GM23248 (cell line): ENCODE results near the gene HECTD2. TPM values are rescaled to one million over a fixed set of nuclear protein-coding genes. Genes with fewer than 3 reads are reported as not detected.
"Not testable (repeated sequence)": the region's sequence is repeated elsewhere in the genome, so short reads cannot be mapped to it uniquely, and the experiment has no call there.

Source experiments
- DNase-seq: peaks from one replicate; pipeline ENCODE4 v3.0.0-alpha.2; 2015
- H2AFZ ChIP-seq: fragments of 200-600 bp; sonication (generic); 2 replicates; pipeline ENCODE4 v1.6.1; 2016; ENCODE audit warnings: antibody characterized with exemption
- H3F3A ChIP-seq: fragments of 200-600 bp; sonication (generic); 2 replicates; pipeline ENCODE4 v1.6.1; 2016; ENCODE audit warnings: mild to moderate bottlenecking, antibody characterized with exemption, mixed run types; ENCODE audit not compliant: insufficient read depth
- H3K27ac ChIP-seq: fragments of 200-600 bp; sonication (generic); 2 replicates; pipeline ENCODE4 v1.5.1; 2016; ENCODE audit warnings: mild to moderate bottlenecking
- H3K27me3 ChIP-seq: fragments of 200-600 bp; sonication (generic); replicated peaks from 2 replicates; pipeline ENCODE4 v1.6.1; 2016; ENCODE audit warnings: mild to moderate bottlenecking; ENCODE audit not compliant: insufficient read depth
- H3K36me3 ChIP-seq: fragments of 200-600 bp; sonication (generic); 2 replicates; pipeline ENCODE4 v1.6.1; 2016; ENCODE audit warnings: low read depth, mild to moderate bottlenecking
- H3K4me1 ChIP-seq: fragments of 200-600 bp; sonication (generic); 2 replicates; pipeline ENCODE4 v1.6.1; 2016; ENCODE audit warnings: mild to moderate bottlenecking; ENCODE audit not compliant: insufficient read depth
- H3K4me2 ChIP-seq: fragments of 200-600 bp; sonication (generic); one replicate; pipeline ENCODE4 v1.6.1; 2016; ENCODE audit warnings: mild to moderate bottlenecking; ENCODE audit not compliant: unreplicated experiment
- H3K4me3 ChIP-seq: fragments of 200-600 bp; sonication (generic); 2 replicates; pipeline ENCODE4 v1.5.1; 2016; ENCODE audit warnings: mild to moderate bottlenecking
- H3K79me2 ChIP-seq: fragments of 200-600 bp; sonication (generic); 2 replicates; pipeline ENCODE4 v1.6.1; 2016; ENCODE audit warnings: mild to moderate bottlenecking; ENCODE audit not compliant: insufficient read depth
- H3K9ac ChIP-seq: fragments of 200-600 bp; sonication (generic); 2 replicates; pipeline ENCODE4 v1.6.1; 2016; ENCODE audit warnings: mild to moderate bottlenecking
- H3K9me2 ChIP-seq: fragments of 200-600 bp; sonication (generic); 2 replicates; pipeline ENCODE4 v1.6.1; 2016; ENCODE audit warnings: mixed run types, mild to moderate bottlenecking, moderate library complexity; ENCODE audit not compliant: insufficient read depth
- H3K9me3 ChIP-seq: fragments of 200-600 bp; sonication (generic); one replicate; pipeline ENCODE4 v1.6.1; 2017; ENCODE audit warnings: low read depth
- H4K20me1 ChIP-seq: fragments of 200-600 bp; sonication (generic); 2 replicates; pipeline ENCODE4 v1.6.0; 2016; ENCODE audit not compliant: insufficient read depth
- EZH2 ChIP-seq: fragments of 200-600 bp; sonication (generic); IDR thresholded peaks from 2 replicates; pipeline ENCODE4 v1.6.1; 2018; ENCODE audit warnings: antibody characterized with exemption, mild to moderate bottlenecking; ENCODE audit not compliant: insufficient read depth, poor library complexity, severe bottlenecking
- EZH2phosphoT487 ChIP-seq: fragments of 200-600 bp; sonication (generic); IDR thresholded peaks from 2 replicates; pipeline ENCODE4 v1.6.1; 2018; ENCODE audit warnings: antibody characterized with exemption, moderate library complexity, mild to moderate bottlenecking, low read depth; ENCODE audit not compliant: insufficient read depth
- WGBS, 2 experiments: methylation state at CpG; one replicate each; pipeline ENCODE4 v1.1.6; 2015 to 2017; ENCODE audit warnings: low lambda C conversion rate in 2 of 2, low coverage in 1 of 2; ENCODE audit errors: missing lambda C conversion rate in 2 of 2; 5-methylcytosine and 5-hydroxymethylcytosine counted together
- in situ Hi-C: fragments of 300-500 bp; cut with MboI; formaldehyde crosslinking; loops from 2 replicates; pipeline ENCODE4 v1.15.0; 2020
- polyA plus RNA-seq: library from polyadenylated mRNA; unstranded; fragments of >200 nt; fragmentation: Nextera tagmentation; extraction: Ambion mirVana; gene quantifications from 2 replicates; pipeline ENCODE4 v1.2.1, GENCODE V29; 2016
- total RNA-seq: library from RNA; depleted of rRNA; stranded (reverse); fragments of >200 nt; shearing (Covaris generic); gene quantifications from 2 replicates; pipeline ENCODE4 v1.2.3, GENCODE V29; 2014

HECTD2 gene
- total and polyA plus RNA-seq, 2 experiments from 2014 or later = 9.5 to 14.8 TPM

DNA sequence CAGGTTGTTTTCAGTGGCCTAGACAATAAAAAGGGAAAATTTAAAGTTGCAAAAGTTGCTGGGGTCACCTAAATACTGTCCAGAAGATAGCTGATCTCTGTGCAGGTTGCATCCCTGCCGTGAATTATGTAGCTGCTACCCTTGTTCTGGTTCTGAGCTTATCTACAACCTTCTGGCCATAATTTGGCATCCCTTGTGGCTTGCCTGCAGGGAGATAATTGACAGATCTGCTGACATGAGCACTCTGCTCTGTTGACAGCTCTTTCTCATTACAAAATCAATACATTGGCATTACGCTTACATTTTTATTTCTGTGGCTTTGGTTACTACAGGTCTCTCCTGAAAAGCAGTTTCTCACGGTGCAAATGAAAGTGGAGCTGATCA, 29.3 kb upstream of the HECTD2 start:
- H3K9me2 ChIP-seq = no peaks in the 10 kb centered on the region
- H3K9me3 ChIP-seq = no peaks in the 10 kb centered on the region
- peak overlapping the region; percentile 21; the same call in 1 of the 2 replicates for H2AFZ ChIP-seq
- peaks cover 15% of the 10 kb centered on the region for H3K4me1 ChIP-seq
- no peaks in the 10 kb centered on the region for H3F3A ChIP-seq
- no peaks in the 10 kb centered on the region for H3K27me3 ChIP-seq
- DNase-seq = no peak
- no peak for TF ChIP-seq EZH2phosphoT487
- no peak for TF ChIP-seq EZH2
- H3K9ac ChIP-seq = no peak overlapping the region
- no peaks in the 10 kb centered on the region for H3K79me2 ChIP-seq
- H3K27ac ChIP-seq = no peak overlapping the region
- in situ Hi-C loops = no loop called here
- H3K36me3 ChIP-seq = no peaks in the 10 kb centered on the region
- WGBS, 2 experiments = 67 to 69% methylated on average over 3 of the region's 3 CpGs
- no peaks in the 10 kb centered on the region for H4K20me1 ChIP-seq
- H3K4me3 ChIP-seq = no peak overlapping the region
- H3K4me2 ChIP-seq = no peak overlapping the region

DNA sequence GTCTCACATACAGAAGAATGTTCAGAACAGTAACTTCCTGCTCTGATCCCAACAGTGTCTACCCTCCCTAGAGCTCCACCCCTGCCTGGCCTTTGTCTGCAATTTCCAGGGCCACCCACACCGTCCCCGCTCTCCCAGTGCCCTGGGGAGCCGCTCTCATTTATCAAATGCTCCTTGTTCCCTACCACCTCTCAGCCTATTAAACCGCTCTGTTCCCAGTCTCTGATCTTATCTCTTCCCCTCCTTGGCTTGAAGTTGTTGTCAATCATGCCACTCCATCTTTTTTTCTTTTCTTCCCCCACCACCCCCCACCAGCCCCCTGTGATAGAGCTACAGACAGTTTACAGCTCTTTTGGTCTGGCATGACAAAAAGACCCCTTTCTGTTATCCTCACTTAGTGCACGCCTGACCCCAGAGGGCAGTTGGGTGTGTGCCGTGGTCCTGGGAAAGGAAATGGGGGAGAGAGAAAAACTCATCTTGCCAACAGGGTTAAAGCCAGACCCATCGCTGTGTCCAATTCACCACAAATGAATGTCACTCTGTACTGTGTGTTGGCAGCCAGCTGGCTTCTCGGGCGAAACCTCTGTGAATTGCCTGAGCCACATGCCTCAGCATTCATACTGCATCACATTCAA, 28.8 kb upstream of the HECTD2 start:
- Histone ChIP-seq H2AFZ (peak overlapping the region; percentile 21; the same call in 1 of the 2 replicates), H3K27ac (no peak overlapping the region)

GRCh38 chr10:91385306-91386085, 24.6 kb upstream of the HECTD2 start:
- DNase-seq = no peak
- Histone ChIP-seq H3F3A (no peaks in the 10 kb centered on the region), H3K9me3 (no peaks in the 10 kb centered on the region), H3K4me1 (peaks cover 12% of the 10 kb centered on the region), H2AFZ (no peak overlapping the region), H3K27me3 (no peaks in the 10 kb centered on the region; the same call in 1 of the 2 replicates), H3K27ac (no peak overlapping the region), H3K79me2 (no peaks in the 10 kb centered on the region), H3K4me3 (no peak overlapping the region), H3K36me3 (no peaks in the 10 kb centered on the region), H3K4me2 (no peak overlapping the region), H3K9me2 (no peaks in the 10 kb centered on the region), H3K9ac (no peak overlapping the region), H4K20me1 (no peaks in the 10 kb centered on the region)
- TF ChIP-seq EZH2phosphoT487 (no peak), EZH2 (no peak)
- WGBS, 2 experiments = 80 to 83% methylated on average over 9 of the region's 9 CpGs
- in situ Hi-C loops = no loop called here

More for the DNA sequence above, 28.8 kb upstream of the HECTD2 start:
- Histone ChIP-seq H3K4me3 (no peak overlapping the region), H3K4me1 (peaks cover 15% of the 10 kb centered on the region), H3K36me3 (no peaks in the 10 kb centered on the region), H3F3A (no peaks in the 10 kb centered on the region), H4K20me1 (no peaks in the 10 kb centered on the region), H3K9ac (no peak overlapping the region), H3K9me2 (no peaks in the 10 kb centered on the region), H3K9me3 (no peaks in the 10 kb centered on the region), H3K27me3 (no peaks in the 10 kb centered on the region), H3K79me2 (no peaks in the 10 kb centered on the region), H3K4me2 (peak overlapping the region; percentile 4)
- in situ Hi-C loops = no loop called here
- 26 to 30% methylated on average over 9 of the region's 9 CpGs for WGBS, 2 experiments
- DNase-seq = peak; percentile 53
- TF ChIP-seq EZH2 = no peak
- no peak for TF ChIP-seq EZH2phosphoT487

DNA sequence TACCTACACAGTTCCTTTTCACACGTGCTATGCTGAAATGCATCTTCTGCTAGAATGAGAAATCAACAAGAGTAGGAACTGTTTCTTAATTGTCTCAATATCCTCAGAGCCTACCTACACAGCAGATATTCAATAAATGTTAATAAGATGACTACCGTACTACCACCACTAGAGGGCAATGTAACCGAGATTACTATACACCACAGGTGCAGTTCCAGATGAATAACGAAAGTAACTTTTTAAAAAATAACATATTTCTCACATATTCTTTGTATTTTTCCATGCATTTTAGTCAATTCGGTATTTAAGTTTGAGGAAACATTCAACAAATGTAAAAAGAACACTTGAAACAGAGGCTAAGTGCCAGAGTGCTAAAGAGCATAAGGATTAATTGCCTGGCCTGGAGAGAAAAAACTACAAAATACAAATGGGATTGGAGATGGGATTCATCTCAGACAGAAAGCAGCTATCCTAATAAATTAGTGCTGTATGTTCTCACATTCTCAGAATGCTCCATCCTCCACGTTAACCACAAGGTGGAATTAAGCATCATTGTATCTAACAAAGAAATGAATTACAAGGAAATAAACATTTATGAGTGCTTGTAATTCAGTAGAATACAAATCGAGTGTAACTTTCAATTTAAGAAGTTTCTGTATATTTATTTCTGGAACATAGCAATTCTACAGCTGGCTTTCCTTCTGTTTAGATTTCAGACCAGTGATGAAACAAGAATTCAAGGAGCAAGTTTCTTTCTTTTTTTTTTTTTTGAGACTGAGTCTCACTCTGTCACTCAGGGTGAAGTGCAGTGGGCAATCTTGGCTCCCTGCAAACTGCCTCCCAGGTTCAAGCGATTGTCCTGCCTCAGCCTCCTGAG, 20.3 kb upstream of the HECTD2 start:
- peak overlapping the region; percentile 29 for H3K4me2 ChIP-seq
- H3K4me1 ChIP-seq = peaks cover 4% of the 10 kb centered on the region; the same call in 1 of the 2 replicates
- H2AFZ ChIP-seq = peak overlapping the region; percentile 51

DNA sequence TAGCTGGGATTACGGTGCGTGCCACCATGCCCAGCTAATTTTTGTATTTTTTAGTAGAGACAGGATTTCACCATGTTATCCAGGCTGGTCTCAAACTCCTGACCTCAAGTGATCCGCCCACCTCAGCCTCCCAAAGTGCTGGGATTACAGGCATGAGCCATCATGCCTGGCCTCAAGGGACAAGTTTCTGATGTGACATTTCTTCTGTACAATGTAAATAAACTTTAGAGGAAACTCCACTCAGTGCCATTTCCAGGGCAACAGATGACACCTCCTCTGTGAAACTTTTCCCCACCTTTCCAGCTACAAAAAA, 19.7 kb upstream of the HECTD2 start:
- in situ Hi-C loops, H3K9ac ChIP-seq, H3K27ac ChIP-seq, H2AFZ ChIP-seq, H3K4me3 ChIP-seq, H3K36me3 ChIP-seq, H3F3A ChIP-seq, DNase-seq, H3K9me3 ChIP-seq, H3K9me2 ChIP-seq, H3K79me2 ChIP-seq, H3K4me1 ChIP-seq, H4K20me1 ChIP-seq, H3K4me2 ChIP-seq, H3K27me3 ChIP-seq: not testable (repeated sequence)
- 96 to 97% methylated on average over 3 of the region's 3 CpGs for WGBS, 2 experiments

More for the DNA sequence above, 20.3 kb upstream of the HECTD2 start:
- Histone ChIP-seq H3K4me3 (no peak overlapping the region; the same call in 1 of the 2 replicates), H3K27me3 (no peaks in the 10 kb centered on the region; the same call in 1 of the 2 replicates), H3F3A (no peaks in the 10 kb centered on the region), H3K36me3 (no peaks in the 10 kb centered on the region), H3K9ac (no peak overlapping the region), H3K79me2 (no peaks in the 10 kb centered on the region), H4K20me1 (no peaks in the 10 kb centered on the region), H3K9me3 (no peaks in the 10 kb centered on the region), H3K27ac (no peak overlapping the region), H3K9me2 (no peaks in the 10 kb centered on the region)
- WGBS, 2 experiments = 19 to 21% methylated on average over 8 of the region's 8 CpGs
- in situ Hi-C loops = no loop called here
- TF ChIP-seq EZH2 (no peak), EZH2phosphoT487 (no peak)
- DNase-seq = peak; percentile 81
